Stimulated activated CD8-positive, alpha-beta memory T cell treated with anti-CD3 and anti-CD28 coated beads, Interleukin-15, amount 100 ng/mL, for 48 hours (primary cell): ENCODE data around the gene DDI2.
"Not testable (repeated sequence)": the region's sequence is repeated elsewhere in the genome, so short reads cannot be mapped to it uniquely, and the experiment has no call there.

ENCODE experiments used
- DNase-seq, 2 donors: peaks; one replicate each; pipeline ENCODE4 v3.0.0-alpha.2; 2020; ENCODE audit warnings: low read depth in 2 of 2

DDI2 gene

GRCh38 chr1:15678578-15678977, 61.3 kb downstream of the DDI2 start:
- DNase-seq = no peak

- no peak for DNase-seq
These were observed 62.9 kb downstream of the DDI2 start for GRCh38 chr1:15680131-15680530.

GRCh38 chr1:15680561-15681348, 63.5 kb downstream of the DDI2 start:
- DNase-seq = no peak

- DNase-seq = no peak
These were observed 64.4 kb downstream of the DDI2 start for GRCh38 chr1:15681349-15682292.

GRCh38 chr1:15682936-15683341, 65.7 kb downstream of the DDI2 start:
- no peak for DNase-seq

- DNase-seq = no peak
These were observed 66.2 kb downstream of the DDI2 start for GRCh38 chr1:15683345-15684039.

GRCh38 chr1:15684042-15684461, 66.8 kb downstream of the DDI2 start, which contains the start of gene PLEKHM2:
PLEKHM2 (plus strand) TSS chr1:15684320; CDS start chr1:15684559, 239 bp downstream.
- DNase-seq = peak in 1 of 2 donors; percentile 18

- DNase-seq = peak in 1 of 2 donors; percentile 15
These were observed 67.4 kb downstream of the DDI2 start for GRCh38 chr1:15684468-15685291.

GRCh38 chr1:15685820-15686219, 68.6 kb downstream of the DDI2 start:
- no peak for DNase-seq

- no peak for DNase-seq
These were observed 70.2 kb downstream of the DDI2 start for GRCh38 chr1:15687446-15687845.

GRCh38 chr1:15690317-15690716, 73.1 kb downstream of the DDI2 start:
- no peak for DNase-seq

GRCh38 chr1:15691434-15692032, 74.3 kb downstream of the DDI2 start:
- DNase-seq = no peak

- DNase-seq = no peak
These were observed 74.9 kb downstream of the DDI2 start for GRCh38 chr1:15692121-15692682.

GRCh38 chr1:15693371-15693770, 76.1 kb downstream of the DDI2 start:
- no peak for DNase-seq

- DNase-seq = no peak
These were observed 79.8 kb downstream of the DDI2 start for GRCh38 chr1:15696956-15697521.

GRCh38 chr1:15698201-15698600, 80.9 kb downstream of the DDI2 start:
- no peak for DNase-seq

GRCh38 chr1:15699321-15699720, 82.1 kb downstream of the DDI2 start:
- not testable (repeated sequence) for DNase-seq

GRCh38 chr1:15700508-15700907, 83.2 kb downstream of the DDI2 start:
- no peak for DNase-seq

- DNase-seq = no peak
These were observed 84.5 kb downstream of the DDI2 start for GRCh38 chr1:15701784-15702183.
